Thoracic aorta (tissue), 2 donors: ENCODE results near the gene NARS2. TPM values are rescaled to one million over a fixed set of nuclear protein-coding genes. Genes with fewer than 3 reads are reported as not detected.

Experiments used
- ATAC-seq: fragments of 150-250 bp; one replicate; pipeline ENCODE4 v1.8.0; 2017; ENCODE audit warnings: low read depth; ENCODE audit not compliant: insufficient number of reproducible peaks, low FRiP score
- DNase-seq: peaks from one replicate; pipeline ENCODE4 v3.0.0-alpha.2; 2020; ENCODE audit warnings: low spot score
- H3K27ac ChIP-seq, 2 donors: fragments of 200-600 bp; sonication (generic); 1 replicate in 1 of 2; 2 replicates in 1 of 2; pipeline ENCODE4 v1.5.1; 2016; ENCODE audit warnings: mild to moderate bottlenecking in 2 of 2, moderate library complexity in 2 of 2
- H3K27me3 ChIP-seq: fragments of 200-600 bp; sonication (generic); replicated peaks from 2 replicates; pipeline ENCODE4 v1.6.0; 2016; ENCODE audit warnings: mild to moderate bottlenecking; ENCODE audit not compliant: insufficient read depth
- H3K36me3 ChIP-seq: fragments of 200-600 bp; sonication (generic); one replicate; pipeline ENCODE4 v1.5.1; 2016
- H3K4me1 ChIP-seq, 2 donors: fragments of 200-600 bp; sonication (generic); 1 replicate in 1 of 2; 2 replicates in 1 of 2; pipeline versions ENCODE4 v1.5.1 to v1.6.0; 2016; ENCODE audit warnings: low read depth in 2 of 2, mild to moderate bottlenecking in 1 of 2; ENCODE audit not compliant: control insufficient read depth in 1 of 2
- H3K4me3 ChIP-seq: fragments of 200-600 bp; sonication (generic); 2 replicates; pipeline ENCODE4 v1.5.1; 2016; ENCODE audit warnings: mild to moderate bottlenecking
- H3K9me3 ChIP-seq: fragments of 200-600 bp; sonication (generic); 2 replicates; pipeline ENCODE4 v1.5.1; 2016
- CTCF ChIP-seq: fragments of 200-600 bp; sonication (generic); IDR thresholded peaks from one replicate; pipeline ENCODE4 v1.5.1; 2019; ENCODE audit warnings: antibody characterized with exemption
- total RNA-seq, 2 donors: library from RNA; depleted of rRNA; stranded (reverse); fragments of >200 nt; gene quantifications; one replicate each; pipeline versions ENCODE4 v1.1.0 to v1.2.3, GENCODE V29; 2016

Gene NARS2
- total RNA-seq, 2 donors from 2014 or later: 5.6 to 9.2 TPM

GRCh38 chr11:78548911-78549590, 25.6 kb downstream of the NARS2 start:
- ATAC-seq: no peak

DNA sequence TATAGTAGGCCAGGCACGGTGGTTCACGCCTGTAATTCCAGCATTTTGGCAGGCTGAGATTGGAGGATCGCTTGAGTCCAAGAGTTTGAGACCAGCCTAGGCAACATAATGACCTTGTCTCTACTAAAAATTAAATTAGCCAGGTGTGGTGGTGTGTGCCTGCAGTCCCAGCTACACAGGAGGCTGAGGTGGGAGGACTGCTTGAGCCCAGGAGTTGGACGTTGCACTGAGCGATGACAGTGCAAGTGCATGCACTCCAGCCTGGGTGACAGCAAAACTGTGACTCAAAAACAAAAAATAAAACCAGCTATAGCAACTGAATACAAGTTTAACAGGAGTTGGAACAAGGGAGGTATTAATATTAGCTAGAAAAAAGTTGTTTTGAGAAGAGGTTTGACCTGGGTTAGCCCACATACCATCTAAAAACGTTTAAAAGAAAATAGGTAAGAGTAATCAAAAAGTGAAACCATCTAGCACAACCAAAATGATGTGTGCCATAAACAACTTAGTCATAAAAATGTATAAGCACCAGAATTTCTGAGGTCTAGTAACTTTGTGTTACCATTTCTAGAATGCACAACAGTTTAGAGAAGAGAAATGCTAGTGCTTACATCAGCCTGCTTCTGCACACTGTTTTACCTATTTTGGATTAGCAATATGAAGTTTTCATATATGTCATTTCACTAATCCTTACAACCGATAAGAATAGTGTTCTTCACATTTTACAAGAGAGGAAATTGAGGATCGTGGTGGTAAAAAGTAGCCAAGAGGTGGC, 26.5 kb downstream of the NARS2 start:
- no peak for DNase-seq
- no peaks in the 10 kb centered on the region for H3K36me3 ChIP-seq
- TF ChIP-seq CTCF: no peak
- H3K27me3 ChIP-seq: no peaks in the 10 kb centered on the region
- H3K27ac ChIP-seq: no peak overlapping the region
- no peak for ATAC-seq
- H3K4me1 ChIP-seq: no peaks in the 10 kb centered on the region
- no peaks in the 10 kb centered on the region for H3K9me3 ChIP-seq
- no peak overlapping the region for H3K4me3 ChIP-seq

More at GRCh38 chr11:78548911-78549590, 25.6 kb downstream of the NARS2 start:
- H3K4me3 ChIP-seq: no peak overlapping the region
- H3K9me3 ChIP-seq: no peaks in the 10 kb centered on the region
- H3K27ac ChIP-seq: no peak overlapping the region
- no peak for TF ChIP-seq CTCF
- DNase-seq: no peak
- H3K36me3 ChIP-seq: no peaks in the 10 kb centered on the region
- no peaks in the 10 kb centered on the region for H3K4me1 ChIP-seq
- no peaks in the 10 kb centered on the region for H3K27me3 ChIP-seq

- no peak for DNase-seq
- no peak for TF ChIP-seq CTCF
- ATAC-seq: no peak
- no peak overlapping the region for H3K27ac ChIP-seq
- H3K27me3 ChIP-seq: no peaks in the 10 kb centered on the region
- peaks cover 0 to 23% of the 10 kb centered on the region in 2 donors for H3K4me1 ChIP-seq
- peak overlapping the region; percentile 46 for H3K4me3 ChIP-seq
- H3K9me3 ChIP-seq: no peaks in the 10 kb centered on the region
- no peaks in the 10 kb centered on the region for H3K36me3 ChIP-seq
Observed at GRCh38 chr11:78542007-78542406, 32.7 kb downstream of the NARS2 start.

- peaks cover 0 to 23% of the 10 kb centered on the region in 2 donors for H3K4me1 ChIP-seq
- H3K36me3 ChIP-seq: no peaks in the 10 kb centered on the region
- H3K27ac ChIP-seq: no peak overlapping the region
- no peak for ATAC-seq
- H3K4me3 ChIP-seq: peak overlapping the region; percentile 46
- no peak for TF ChIP-seq CTCF
- no peaks in the 10 kb centered on the region for H3K27me3 ChIP-seq
- DNase-seq: no peak
- no peaks in the 10 kb centered on the region for H3K9me3 ChIP-seq
Observed at GRCh38 chr11:78541537-78541936, 33.1 kb downstream of the NARS2 start.

GRCh38 chr11:78540256-78540655, 34.4 kb downstream of the NARS2 start:
- peaks cover 0 to 23% of the 10 kb centered on the region in 2 donors for H3K4me1 ChIP-seq
- no peak for TF ChIP-seq CTCF
- no peak overlapping the region for H3K27ac ChIP-seq
- ATAC-seq: no peak
- H3K9me3 ChIP-seq: no peaks in the 10 kb centered on the region
- DNase-seq: no peak
- H3K36me3 ChIP-seq: no peaks in the 10 kb centered on the region
- H3K4me3 ChIP-seq: no peak overlapping the region
- no peaks in the 10 kb centered on the region for H3K27me3 ChIP-seq
